GM18858 (cell line): ENCODE results near the gene TP53.
"Not testable (repeated sequence)": the region's sequence is repeated elsewhere in the genome, so short reads cannot be mapped to it uniquely, and the experiment has no call there.

Experiments used
- ATAC-seq: cut with Tn5 transposase; IDR thresholded peaks from one replicate; pipeline ENCODE4 v1.9.1; 2021; ENCODE audit not compliant: unreplicated experiment

The TP53 gene

GRCh38 chr17:7632492-7632894 is 54.8 kb downstream of the TP53 start:
- no peak for ATAC-seq

- no peak for ATAC-seq
Measured at GRCh38 chr17:7631398-7632380, 55.6 kb downstream of the TP53 start.

GRCh38 chr17:7629939-7630571 is 57.2 kb downstream of the TP53 start, which contains the start of gene SHBG:
SHBG (plus strand) TSS chr17:7630135; CDS start chr17:7630173, 38 bp downstream.
- ATAC-seq: no peak

GRCh38 chr17:7627250-7628121 is 59.8 kb downstream of the TP53 start, which contains the start of gene SAT2:
SAT2 (minus strand) TSS chr17:7627821; CDS start chr17:7627635, 186 bp downstream.
- ATAC-seq: no peak

GRCh38 chr17:7626956-7627249 is 60.4 kb downstream of the TP53 start:
- no peak for ATAC-seq

- ATAC-seq: no peak
Measured at GRCh38 chr17:7626307-7626706, 61.0 kb downstream of the TP53 start.

- not testable (repeated sequence) for ATAC-seq
Measured at GRCh38 chr17:7625749-7626148, 61.5 kb downstream of the TP53 start.

- ATAC-seq: no peak
Measured at GRCh38 chr17:7623661-7624060, 63.6 kb downstream of the TP53 start.

- ATAC-seq: no peak
Measured at GRCh38 chr17:7620835-7621234, 66.5 kb downstream of the TP53 start.

GRCh38 chr17:7618608-7619007 is 68.7 kb downstream of the TP53 start:
- no peak for ATAC-seq
